Muscle of arm (tissue), 12 donors: ENCODE data around the gene KCTD2. TPM values are rescaled to one million over a fixed set of nuclear protein-coding genes. Genes with fewer than 3 reads are reported as not detected.

Source experiments
- DNase-seq: peaks from one replicate; pipeline ENCODE4 v3.0.0-alpha.2; 2013
- polyA plus RNA-seq, 12 donors: library from polyadenylated mRNA; unstranded; fragments of 120-200 nt; gene quantifications; one replicate each; pipeline ENCODE4 v1.2.1, GENCODE V29; 2013; ENCODE audit not compliant: insufficient read length in 12 of 12

KCTD2 gene
- polyA plus RNA-seq, 12 donors = 10.5 to 23.8 (median 22.4) TPM; not detected in 1

DNA sequence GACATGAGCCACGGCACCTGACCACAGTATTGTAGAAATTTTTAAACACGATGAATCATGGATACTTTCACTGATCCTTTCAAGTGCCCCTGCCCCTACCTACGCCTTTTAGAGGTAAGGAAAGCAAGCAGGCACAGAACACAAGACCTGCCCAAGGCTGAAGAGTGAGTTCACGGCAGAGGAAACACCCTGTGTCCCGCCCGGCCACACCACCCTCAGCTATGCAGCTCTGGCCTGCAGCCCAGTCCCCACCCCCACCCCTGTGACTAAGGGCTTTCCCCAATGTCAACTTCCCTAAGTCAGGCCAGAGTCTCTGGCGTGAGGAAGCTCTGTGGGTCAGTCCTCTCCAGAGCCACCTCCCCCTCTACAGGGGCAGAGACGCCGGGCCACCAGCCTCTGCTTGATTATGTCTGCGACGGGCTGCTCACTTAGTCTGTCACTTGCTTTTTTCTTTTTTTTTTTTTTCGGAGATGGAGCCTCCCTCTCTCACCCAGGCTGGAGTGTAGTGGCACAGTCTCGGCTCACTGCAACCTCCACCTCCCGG, 49.1 kb downstream of the KCTD2 start:
- DNase-seq = no peak

GRCh38 chr17:75097865-75098264, 50.8 kb downstream of the KCTD2 start:
- DNase-seq = no peak

GRCh38 chr17:75098861-75099260, 51.8 kb downstream of the KCTD2 start:
- DNase-seq = no peak

- DNase-seq = no peak
Measured at GRCh38 chr17:75099881-75100595, 53.0 kb downstream of the KCTD2 start.

GRCh38 chr17:75102385-75102821, 55.4 kb downstream of the KCTD2 start:
- no peak for DNase-seq

GRCh38 chr17:75103601-75104554, 56.9 kb downstream of the KCTD2 start:
- DNase-seq = no peak

GRCh38 chr17:75105126-75106080, 58.4 kb downstream of the KCTD2 start:
- no peak for DNase-seq

DNA sequence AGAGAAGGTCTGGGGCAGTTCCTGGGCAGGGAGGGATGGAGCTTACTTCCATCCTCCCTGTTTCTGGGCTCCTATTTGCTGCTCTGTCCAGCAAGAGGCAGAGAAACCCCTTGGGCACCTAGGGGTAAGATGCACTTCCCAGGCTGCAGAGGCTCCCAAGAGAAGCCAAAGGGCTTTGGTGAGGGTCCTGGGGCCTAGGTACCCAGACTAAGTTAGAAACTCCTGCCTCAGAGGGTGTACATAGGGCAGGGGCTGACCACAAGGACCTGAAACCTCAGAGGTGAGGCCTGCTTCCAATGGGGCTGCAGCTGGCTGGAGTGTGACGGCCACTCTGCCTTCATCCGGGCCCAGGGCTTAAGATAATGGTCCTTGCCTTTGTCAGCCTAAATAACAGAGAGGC, 61.2 kb downstream of the KCTD2 start:
- DNase-seq = no peak

DNA sequence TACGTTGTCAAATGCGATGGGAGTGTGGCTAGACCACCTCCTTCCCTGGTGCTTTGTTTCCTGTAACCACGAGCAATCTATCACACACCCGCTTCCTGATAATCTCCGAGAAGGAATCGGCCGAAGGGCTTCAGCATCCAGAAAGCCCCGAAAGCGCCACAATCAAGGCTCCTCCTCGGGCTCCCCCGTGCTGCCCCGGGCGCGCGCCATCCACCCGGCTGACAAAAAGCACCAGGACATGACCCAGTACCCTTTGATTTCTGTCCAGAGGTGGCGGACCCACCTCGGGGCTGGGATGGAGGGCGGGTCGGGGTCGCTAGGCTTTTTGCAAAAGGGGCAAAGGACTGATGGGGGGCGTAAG, 62.0 kb downstream of the KCTD2 start:
- no peak for DNase-seq

DNA sequence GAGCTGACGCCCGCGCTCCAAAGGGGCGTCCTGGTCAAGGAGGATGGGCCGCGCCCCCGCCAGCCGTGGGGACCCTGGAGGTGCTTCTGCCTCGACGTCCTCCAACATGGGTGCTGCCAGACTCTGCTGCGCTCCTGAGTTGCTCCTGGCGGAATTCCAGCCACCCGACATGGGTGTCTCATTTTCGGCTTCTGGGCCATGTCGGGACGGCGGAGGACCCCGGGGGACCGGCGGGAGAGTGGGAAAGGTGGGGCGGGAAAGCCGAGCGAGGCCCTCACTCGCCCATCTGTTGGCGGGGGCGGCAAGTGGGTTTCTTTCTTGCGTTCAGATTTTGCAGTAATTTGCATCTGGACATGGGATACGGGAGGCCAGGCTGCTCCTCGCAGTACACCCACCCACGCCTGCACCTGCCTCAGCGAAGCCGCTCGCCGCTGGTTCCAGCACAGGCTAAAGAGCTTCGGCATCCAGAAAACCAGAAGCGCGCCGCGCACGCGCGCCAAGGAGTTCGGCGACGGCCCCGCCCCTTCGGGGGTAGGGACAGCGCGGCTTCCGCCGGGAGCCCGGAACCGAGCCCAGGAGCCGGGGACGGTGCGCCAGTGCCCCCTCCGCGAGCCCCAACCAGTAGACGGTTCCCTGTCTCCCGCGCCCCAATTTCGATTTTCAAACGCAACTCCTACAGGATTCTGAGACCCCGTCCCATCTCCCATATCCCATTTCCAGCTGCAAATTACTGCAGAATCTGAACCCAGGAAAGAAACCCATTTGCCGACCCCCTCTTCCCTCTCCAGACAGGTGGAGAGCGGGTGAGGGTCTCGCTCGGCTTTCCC, 62.6 kb downstream of the KCTD2 start, which contains the start of gene ARMC7:
TSS of gene ARMC7 (plus strand) at position 563 of the 827 bp plus-strand sequence. CDS start 320 bp downstream, outside the sequence.
- DNase-seq = peak; percentile 89

GRCh38 chr17:75110234-75110937, 63.4 kb downstream of the KCTD2 start:
- DNase-seq = no peak

GRCh38 chr17:75111777-75112335, 64.8 kb downstream of the KCTD2 start:
- no peak for DNase-seq

- DNase-seq = peak; percentile 94
Measured at GRCh38 chr17:75113798-75114551, 67.0 kb downstream of the KCTD2 start.

- DNase-seq = no peak
Measured at GRCh38 chr17:75114552-75115314, 67.7 kb downstream of the KCTD2 start.
